K562 (cell line): ENCODE data around the gene C2orf42. TPM values are rescaled to one million over a fixed set of nuclear protein-coding genes. Genes with fewer than 3 reads are reported as not detected.

Experiments used
- CAMTA2 ChIP-seq: fragments of 250-450 bp; sonication (Bioruptor Pico); conservative IDR thresholded peaks from 2 replicates; pipeline ENCODE4 v1.5.1; 2022
- CBX5 ChIP-seq: IDR thresholded peaks from 2 replicates; pipeline ENCODE4 v1.6.1; 2014; ENCODE audit warnings: low read depth, borderline replicate concordance
- CHCHD3 ChIP-seq: fragments of 250-450 bp; sonication (Bioruptor Pico); IDR thresholded peaks from 2 replicates; pipeline ENCODE4 v2.1.2; 2022; ENCODE audit warnings: mild to moderate bottlenecking
- ELF1 ChIP-seq: fragments of 200-800 bp; sonication (Bioruptor generic); IDR thresholded peaks from 2 replicates; pipeline ENCODE4 v1.6.1; 2016; ENCODE audit warnings: missing genetic modification characterization, missing compliant biosample characterization
- HDAC2 ChIP-seq: fragments of 450-650 bp; IDR thresholded peaks from 2 replicates; pipeline ENCODE4 v1.6.1; 2016; ENCODE audit warnings: mild to moderate bottlenecking
- MEF2D ChIP-seq: conservative IDR thresholded peaks from 2 replicates; pipeline ENCODE4 v1.6.1; 2016; ENCODE audit warnings: low read depth, missing genetic modification characterization, missing compliant biosample characterization
- NR2C1 ChIP-seq, 2 experiments: fragments of 450-650 bp; IDR thresholded peaks; 2 replicates each; pipeline ENCODE4 v1.6.1; 2017; ENCODE audit warnings: mild to moderate bottlenecking in 2 of 2, antibody characterized with exemption in 1 of 2, inconsistent platforms in 1 of 2, missing compliant biosample characterization in 1 of 2, missing genetic modification characterization in 1 of 2
- PHTF2 ChIP-seq: fragments of 250-450 bp; sonication (Bioruptor Pico); IDR thresholded peaks from 2 replicates; pipeline ENCODE4 v1.5.0; 2021; ENCODE audit warnings: mild to moderate bottlenecking
- TBP ChIP-seq: optimal IDR thresholded peaks from 2 replicates; pipeline ENCODE3; 2011; ENCODE audit warnings: low read depth, low read length, improper control_type of control experiment
- ZBTB8A ChIP-seq: fragments of 450-650 bp; IDR thresholded peaks from 2 replicates; pipeline ENCODE4 v1.6.1; 2018; ENCODE audit warnings: mild to moderate bottlenecking, moderate library complexity; ENCODE audit not compliant: partially characterized antibody
- ZKSCAN8 ChIP-seq: fragments of 200-800 bp; sonication (Bioruptor generic); IDR thresholded peaks from 2 replicates; pipeline ENCODE4 v1.6.1; 2016; ENCODE audit warnings: missing genetic modification characterization, missing compliant biosample characterization
- ZNF589 ChIP-seq: fragments of 200-800 bp; sonication (Bioruptor generic); IDR thresholded peaks from 2 replicates; pipeline ENCODE4 v1.6.1; 2016; ENCODE audit warnings: low read depth, missing genetic modification characterization, missing compliant biosample characterization
- polyA plus RNA-seq, 8 experiments: library from polyadenylated mRNA; depleted of rRNA in 4 of 8; stranded (reverse) in 5 of 8; unstranded in 3 of 8; fragments of >200 nt; fragmentation: Nextera tagmentation in 2 of 8; fragmentation: Illumina TruSeq in 1 of 8; extraction: Ambion mirVana in 2 of 8; extraction: Trizol in 1 of 8; gene quantifications; 2 replicates each; pipeline versions ENCODE4 v1.2.1 to v1.2.3, GENCODE V29; 2011 to 2014; ENCODE audit warnings: inconsistent platforms in 1 of 8, missing spikeins in 1 of 8
- total RNA-seq, 7 experiments: library from RNA; depleted of rRNA in 6 of 7; stranded (reverse); fragments of >200 nt in 6 of 7; fragmentation: Illumina TruSeq in 2 of 7; extraction: Trizol in 2 of 7; gene quantifications; 2 replicates each; pipeline versions ENCODE4 v1.2.1 to v1.2.3, GENCODE V29; 2011 to 2021; ENCODE audit warnings: low replicate concordance in 1 of 7
- TF ChIP-seq, protein P1 (sequence below): fragments of 250-450 bp; sonication (Bioruptor Pico); IDR thresholded peaks from 2 replicates; pipeline ENCODE4 v1.8.0; 2022; ENCODE audit warnings: moderate library complexity, mild to moderate bottlenecking, inconsistent platforms
- TF ChIP-seq, protein P2 (sequence below): fragments of 450-650 bp; IDR thresholded peaks from 2 replicates; pipeline ENCODE4 v1.6.1; 2018; ENCODE audit not compliant: partially characterized antibody
- TF ChIP-seq, protein P3 (sequence below): fragments of 250-450 bp; sonication (Bioruptor Pico); IDR thresholded peaks from 2 replicates; pipeline ENCODE4 v1.5.0; 2020; ENCODE audit warnings: mild to moderate bottlenecking
- TF ChIP-seq, protein P4 (sequence below): fragments of 450-650 bp; IDR thresholded peaks from 2 replicates; pipeline ENCODE4 v1.6.1; 2017; ENCODE audit warnings: antibody characterized with exemption, mild to moderate bottlenecking

Gene C2orf42
- total and polyA plus RNA-seq, 9 of the 15 experiments (the other 6 are each of a cell fraction or from before 2014, with no cell fraction given), result 4.6 to 10.9 (median 7.5) TPM

DNA sequence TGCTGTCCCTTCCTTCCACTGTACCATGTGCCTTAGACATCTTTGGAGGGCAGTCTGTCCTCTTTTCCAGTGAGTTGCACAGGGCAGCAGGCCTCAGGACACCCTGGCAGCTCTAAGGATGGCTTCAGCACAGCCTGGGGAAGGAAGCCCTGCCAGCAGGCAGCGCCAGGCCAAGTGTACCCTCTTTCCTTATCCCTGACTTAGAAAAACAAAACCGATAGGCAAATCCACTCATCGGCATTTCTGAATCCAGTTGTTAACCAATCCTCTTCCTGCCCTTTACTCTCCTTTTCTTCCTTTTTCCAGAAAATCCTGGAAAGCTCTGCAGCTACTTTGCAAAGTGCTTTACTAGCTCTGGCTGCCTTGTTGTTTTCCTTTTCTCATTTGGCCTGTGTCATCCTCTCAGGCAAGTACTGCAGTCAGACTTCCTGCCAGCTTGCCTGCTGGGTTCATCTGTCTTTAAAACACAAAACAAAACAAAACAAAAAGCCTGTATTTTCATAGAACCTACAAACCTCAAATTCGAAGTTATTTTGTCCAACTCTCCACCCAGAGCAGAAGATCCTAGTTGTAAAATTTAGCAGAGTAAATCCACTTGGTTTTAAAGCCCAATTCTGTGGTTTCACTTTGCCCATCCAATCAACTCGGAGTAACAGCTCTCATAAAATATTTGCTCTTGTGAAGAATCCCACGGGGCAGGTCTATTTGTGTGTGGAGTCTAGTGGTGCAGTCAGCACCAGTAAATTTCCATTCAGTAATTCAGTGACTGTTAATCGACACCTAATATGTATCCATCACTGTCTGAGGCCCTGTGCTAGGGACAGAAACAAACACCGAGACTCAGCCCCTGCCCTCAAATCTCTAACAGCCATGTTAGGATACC, 58.3 kb downstream of the C2orf42 start (continued):
- TF ChIP-seq, protein P1, sequence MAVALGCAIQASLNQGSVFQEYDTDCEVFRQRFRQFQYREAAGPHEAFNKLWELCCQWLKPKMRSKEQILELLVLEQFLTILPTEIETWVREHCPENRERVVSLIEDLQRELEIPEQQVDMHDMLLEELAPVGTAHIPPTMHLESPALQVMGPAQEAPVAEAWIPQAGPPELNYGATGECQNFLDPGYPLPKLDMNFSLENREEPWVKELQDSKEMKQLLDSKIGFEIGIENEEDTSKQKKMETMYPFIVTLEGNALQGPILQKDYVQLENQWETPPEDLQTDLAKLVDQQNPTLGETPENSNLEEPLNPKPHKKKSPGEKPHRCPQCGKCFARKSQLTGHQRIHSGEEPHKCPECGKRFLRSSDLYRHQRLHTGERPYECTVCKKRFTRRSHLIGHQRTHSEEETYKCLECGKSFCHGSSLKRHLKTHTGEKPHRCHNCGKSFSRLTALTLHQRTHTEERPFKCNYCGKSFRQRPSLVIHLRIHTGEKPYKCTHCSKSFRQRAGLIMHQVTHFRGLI, result peak; percentile 51; the same call in 1 of the 2 replicates
- TF ChIP-seq TBP (peak; percentile 46), PHTF2 (CRISPR knock-in tag) (no peak), ZKSCAN8 (no peak), CAMTA2 (no peak), ZBTB8A (no peak), ELF1 (tag) (peak; percentile 7; the same call in 1 of the 2 replicates), MEF2D (tag) (no peak; the same call in 1 of the 2 replicates), CBX5 (no peak), NR2C1 (IDR thresholded peaks at IDR 0.05) (no peak), NR2C1 (tag; IDR thresholded peaks at IDR 0.05) (peak; percentile 25; the same call in 1 of the 2 replicates), HDAC2 (0 out of 2 replicates have a peak, but pooled peaks have one; percentile 10), CHCHD3 (CRISPR knock-in tag) (no peak), ZNF589 (no peak)
- TF ChIP-seq, protein P2, sequence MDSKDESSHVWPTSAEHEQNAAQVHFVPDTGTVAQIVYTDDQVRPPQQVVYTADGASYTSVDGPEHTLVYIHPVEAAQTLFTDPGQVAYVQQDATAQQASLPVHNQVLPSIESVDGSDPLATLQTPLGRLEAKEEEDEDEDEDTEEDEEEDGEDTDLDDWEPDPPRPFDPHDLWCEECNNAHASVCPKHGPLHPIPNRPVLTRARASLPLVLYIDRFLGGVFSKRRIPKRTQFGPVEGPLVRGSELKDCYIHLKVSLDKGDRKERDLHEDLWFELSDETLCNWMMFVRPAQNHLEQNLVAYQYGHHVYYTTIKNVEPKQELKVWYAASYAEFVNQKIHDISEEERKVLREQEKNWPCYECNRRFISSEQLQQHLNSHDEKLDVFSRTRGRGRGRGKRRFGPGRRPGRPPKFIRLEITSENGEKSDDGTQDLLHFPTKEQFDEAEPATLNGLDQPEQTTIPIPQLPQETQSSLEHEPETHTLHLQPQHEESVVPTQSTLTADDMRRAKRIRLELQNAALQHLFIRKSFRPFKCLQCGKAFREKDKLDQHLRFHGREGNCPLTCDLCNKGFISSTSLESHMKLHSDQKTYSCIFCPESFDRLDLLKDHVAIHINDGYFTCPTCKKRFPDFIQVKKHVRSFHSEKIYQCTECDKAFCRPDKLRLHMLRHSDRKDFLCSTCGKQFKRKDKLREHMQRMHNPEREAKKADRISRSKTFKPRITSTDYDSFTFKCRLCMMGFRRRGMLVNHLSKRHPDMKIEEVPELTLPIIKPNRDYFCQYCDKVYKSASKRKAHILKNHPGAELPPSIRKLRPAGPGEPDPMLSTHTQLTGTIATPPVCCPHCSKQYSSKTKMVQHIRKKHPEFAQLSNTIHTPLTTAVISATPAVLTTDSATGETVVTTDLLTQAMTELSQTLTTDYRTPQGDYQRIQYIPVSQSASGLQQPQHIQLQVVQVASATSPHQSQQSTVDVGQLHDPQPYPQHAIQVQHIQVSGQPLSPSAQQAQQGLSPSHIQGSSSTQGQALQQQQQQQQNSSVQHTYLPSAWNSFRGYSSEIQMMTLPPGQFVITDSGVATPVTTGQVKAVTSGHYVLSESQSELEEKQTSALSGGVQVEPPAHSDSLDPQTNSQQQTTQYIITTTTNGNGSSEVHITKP, result peak; percentile 6
- TF ChIP-seq, protein P3, sequence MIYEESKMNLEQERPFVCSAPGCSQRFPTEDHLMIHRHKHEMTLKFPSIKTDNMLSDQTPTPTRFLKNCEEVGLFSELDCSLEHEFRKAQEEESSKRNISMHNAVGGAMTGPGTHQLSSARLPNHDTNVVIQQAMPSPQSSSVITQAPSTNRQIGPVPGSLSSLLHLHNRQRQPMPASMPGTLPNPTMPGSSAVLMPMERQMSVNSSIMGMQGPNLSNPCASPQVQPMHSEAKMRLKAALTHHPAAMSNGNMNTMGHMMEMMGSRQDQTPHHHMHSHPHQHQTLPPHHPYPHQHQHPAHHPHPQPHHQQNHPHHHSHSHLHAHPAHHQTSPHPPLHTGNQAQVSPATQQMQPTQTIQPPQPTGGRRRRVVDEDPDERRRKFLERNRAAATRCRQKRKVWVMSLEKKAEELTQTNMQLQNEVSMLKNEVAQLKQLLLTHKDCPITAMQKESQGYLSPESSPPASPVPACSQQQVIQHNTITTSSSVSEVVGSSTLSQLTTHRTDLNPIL (CRISPR knock-in tag), result no peak
- TF ChIP-seq, protein P4, sequence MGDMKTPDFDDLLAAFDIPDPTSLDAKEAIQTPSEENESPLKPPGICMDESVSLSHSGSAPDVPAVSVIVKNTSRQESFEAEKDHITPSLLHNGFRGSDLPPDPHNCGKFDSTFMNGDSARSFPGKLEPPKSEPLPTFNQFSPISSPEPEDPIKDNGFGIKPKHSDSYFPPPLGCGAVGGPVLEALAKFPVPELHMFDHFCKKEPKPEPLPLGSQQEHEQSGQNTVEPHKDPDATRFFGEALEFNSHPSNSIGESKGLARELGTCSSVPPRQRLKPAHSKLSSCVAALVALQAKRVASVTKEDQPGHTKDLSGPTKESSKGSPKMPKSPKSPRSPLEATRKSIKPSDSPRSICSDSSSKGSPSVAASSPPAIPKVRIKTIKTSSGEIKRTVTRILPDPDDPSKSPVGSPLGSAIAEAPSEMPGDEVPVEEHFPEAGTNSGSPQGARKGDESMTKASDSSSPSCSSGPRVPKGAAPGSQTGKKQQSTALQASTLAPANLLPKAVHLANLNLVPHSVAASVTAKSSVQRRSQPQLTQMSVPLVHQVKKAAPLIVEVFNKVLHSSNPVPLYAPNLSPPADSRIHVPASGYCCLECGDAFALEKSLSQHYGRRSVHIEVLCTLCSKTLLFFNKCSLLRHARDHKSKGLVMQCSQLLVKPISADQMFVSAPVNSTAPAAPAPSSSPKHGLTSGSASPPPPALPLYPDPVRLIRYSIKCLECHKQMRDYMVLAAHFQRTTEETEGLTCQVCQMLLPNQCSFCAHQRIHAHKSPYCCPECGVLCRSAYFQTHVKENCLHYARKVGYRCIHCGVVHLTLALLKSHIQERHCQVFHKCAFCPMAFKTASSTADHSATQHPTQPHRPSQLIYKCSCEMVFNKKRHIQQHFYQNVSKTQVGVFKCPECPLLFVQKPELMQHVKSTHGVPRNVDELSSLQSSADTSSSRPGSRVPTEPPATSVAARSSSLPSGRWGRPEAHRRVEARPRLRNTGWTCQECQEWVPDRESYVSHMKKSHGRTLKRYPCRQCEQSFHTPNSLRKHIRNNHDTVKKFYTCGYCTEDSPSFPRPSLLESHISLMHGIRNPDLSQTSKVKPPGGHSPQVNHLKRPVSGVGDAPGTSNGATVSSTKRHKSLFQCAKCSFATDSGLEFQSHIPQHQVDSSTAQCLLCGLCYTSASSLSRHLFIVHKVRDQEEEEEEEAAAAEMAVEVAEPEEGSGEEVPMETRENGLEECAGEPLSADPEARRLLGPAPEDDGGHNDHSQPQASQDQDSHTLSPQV, result peak; percentile 86
